ENCODE measurements around the gene ATG7.

GRCh38 chr3:11228041-11228440 lies 44.2 kb upstream of the ATG7 start:
- TF ChIP-seq E4F1 (IDR thresholded peaks at IDR 0.05; ENCODE audit: borderline replicate concordance, partially characterized antibody) (no peak), ATF3 (IDR thresholded peaks at IDR 0.05; ENCODE audit: borderline replicate concordance, extremely low read depth, low read depth, low read length) (no peak), JUND (IDR thresholded peaks at IDR 0.05; ENCODE audit: low read depth, low read length) (no peak), EGR1 (IDR thresholded peaks at IDR 0.05; ENCODE audit: borderline replicate concordance in 1 of 2, low read depth in 2 of 2, low read length in 2 of 2) (no peak)
